NCI-H748 (cell line): ENCODE data around the gene NASP.

Source experiments
- DNase-seq: peaks from one replicate; lab custom pipeline; 2025; ENCODE audit not compliant: unreplicated experiment; lab: John Stamatoyannopoulos, UW

The NASP gene

GRCh38 chr1:45583666-45584350, at the start of gene NASP:
TSS of gene NASP (plus strand) at chr1:45584041. CDS start at chr1:45584147, 106 bp downstream.
- DNase-seq: peak; percentile 83

GRCh38 chr1:45535988-45536766, 47.7 kb upstream of the NASP start:
- no peak for DNase-seq

GRCh38 chr1:45536886-45537285, 47.0 kb upstream of the NASP start:
- no peak for DNase-seq

- no peak for DNase-seq
Observed at GRCh38 chr1:45541193-45541592, 42.6 kb upstream of the NASP start.

GRCh38 chr1:45542591-45542990, 41.2 kb upstream of the NASP start:
- DNase-seq: no peak

- DNase-seq: no peak
Observed at GRCh38 chr1:45543581-45544417, 40.0 kb upstream of the NASP start.

- no peak for DNase-seq
Observed at GRCh38 chr1:45544530-45544929, 39.3 kb upstream of the NASP start.

- no peak for DNase-seq
Observed at GRCh38 chr1:45545019-45545493, 38.8 kb upstream of the NASP start.

- DNase-seq: no peak
Observed at GRCh38 chr1:45545553-45546310, 38.1 kb upstream of the NASP start.

GRCh38 chr1:45550401-45551351, 33.2 kb upstream of the NASP start, which contains the start of gene AKR1A1:
TSS of gene AKR1A1 (plus strand) at chr1:45550826. CDS start at chr1:45561795, 10,969 bp downstream.
- peak; percentile 96 for DNase-seq

GRCh38 chr1:45551684-45552083, 32.2 kb upstream of the NASP start:
- no peak for DNase-seq

- DNase-seq: peak; percentile 85
Observed at GRCh38 chr1:45552331-45552730, 31.5 kb upstream of the NASP start.

GRCh38 chr1:45554198-45554597, 29.6 kb upstream of the NASP start:
- DNase-seq: no peak

- peak; percentile 13 for DNase-seq
Observed at GRCh38 chr1:45557422-45557944, 26.4 kb upstream of the NASP start.

GRCh38 chr1:45563843-45564242, 20.0 kb upstream of the NASP start:
- DNase-seq: no peak

GRCh38 chr1:45566722-45567121, 17.1 kb upstream of the NASP start:
- DNase-seq: no peak

GRCh38 chr1:45567911-45568310, 15.9 kb upstream of the NASP start:
- no peak for DNase-seq

- no peak for DNase-seq
Observed at GRCh38 chr1:45568421-45568820, 15.4 kb upstream of the NASP start.

- DNase-seq: no peak
Observed at GRCh38 chr1:45569571-45569961, 14.3 kb upstream of the NASP start.
